Glutamatergic neuron (in vitro differentiated cells): ENCODE measurements around the gene IFNGR2. TPM values are rescaled to one million over a fixed set of nuclear protein-coding genes. Genes with fewer than 3 reads are reported as not detected.
"Not testable (repeated sequence)": the region's sequence is repeated elsewhere in the genome, so short reads cannot be mapped to it uniquely, and the experiment has no call there.

ENCODE experiments used
- DNase-seq: peaks from one replicate; pipeline ENCODE4 v3.0.0; 2022
- H3K27ac Mint-ChIP-seq: one replicate; pipeline ENCODE4 v1.8.0; 2020; ENCODE audit warnings: mild to moderate bottlenecking, mixed read lengths, inconsistent platforms; ENCODE audit not compliant: unreplicated experiment
- H3K27me3 Mint-ChIP-seq: one replicate; pipeline ENCODE4 v1.8.0; 2020; ENCODE audit warnings: mild to moderate bottlenecking, moderate library complexity, mixed read lengths, inconsistent platforms; ENCODE audit not compliant: unreplicated experiment
- H3K36me3 Mint-ChIP-seq: one replicate; pipeline ENCODE4 v1.8.0; 2020; ENCODE audit warnings: mild to moderate bottlenecking, mixed read lengths, inconsistent platforms; ENCODE audit not compliant: unreplicated experiment
- H3K4me1 Mint-ChIP-seq: one replicate; pipeline ENCODE4 v1.8.0; 2020; ENCODE audit warnings: mild to moderate bottlenecking, low read depth, mixed read lengths, inconsistent platforms; ENCODE audit not compliant: unreplicated experiment
- H3K4me3 Mint-ChIP-seq: one replicate; pipeline ENCODE4 v1.8.0; 2020; ENCODE audit warnings: mild to moderate bottlenecking, mixed read lengths, inconsistent platforms; ENCODE audit not compliant: unreplicated experiment
- H3K9me3 Mint-ChIP-seq: one replicate; pipeline ENCODE4 v1.8.0; 2020; ENCODE audit warnings: mild to moderate bottlenecking, moderate library complexity, mixed read lengths, inconsistent platforms; ENCODE audit not compliant: unreplicated experiment
- total RNA-seq: library from RNA; stranded (reverse); fragmentation: NEBNext Ultra II Directional; extraction: Animal tissue kit (Norgen Biotek cat#: 25700); gene quantifications from one replicate; pipeline ENCODE4 v1.2.1, GENCODE V29; 2021; ENCODE audit not compliant: unreplicated experiment
- TF ChIP-seq, protein P1 (sequence below): fragments of 200-600 bp; sonication (generic); IDR thresholded peaks from one replicate; pipeline ENCODE4 v1.5.0; 2021; ENCODE audit not compliant: partially characterized antibody, unreplicated experiment

IFNGR2 gene
- total RNA-seq, 1 donor from 2014 or later, result 9.6 TPM

GRCh38 chr21:33452362-33452761 is 49.1 kb downstream of the IFNGR2 start:
- Mint-ChIP-seq H3K27ac (no peak overlapping the region), H3K36me3 (peaks cover 9% of the 10 kb centered on the region), H3K9me3 (no peaks in the 10 kb centered on the region), H3K4me3 (no peak overlapping the region), H3K4me1 (no peaks in the 10 kb centered on the region), H3K27me3 (no peaks in the 10 kb centered on the region)
- no peak for DNase-seq
- TF ChIP-seq, protein P1, sequence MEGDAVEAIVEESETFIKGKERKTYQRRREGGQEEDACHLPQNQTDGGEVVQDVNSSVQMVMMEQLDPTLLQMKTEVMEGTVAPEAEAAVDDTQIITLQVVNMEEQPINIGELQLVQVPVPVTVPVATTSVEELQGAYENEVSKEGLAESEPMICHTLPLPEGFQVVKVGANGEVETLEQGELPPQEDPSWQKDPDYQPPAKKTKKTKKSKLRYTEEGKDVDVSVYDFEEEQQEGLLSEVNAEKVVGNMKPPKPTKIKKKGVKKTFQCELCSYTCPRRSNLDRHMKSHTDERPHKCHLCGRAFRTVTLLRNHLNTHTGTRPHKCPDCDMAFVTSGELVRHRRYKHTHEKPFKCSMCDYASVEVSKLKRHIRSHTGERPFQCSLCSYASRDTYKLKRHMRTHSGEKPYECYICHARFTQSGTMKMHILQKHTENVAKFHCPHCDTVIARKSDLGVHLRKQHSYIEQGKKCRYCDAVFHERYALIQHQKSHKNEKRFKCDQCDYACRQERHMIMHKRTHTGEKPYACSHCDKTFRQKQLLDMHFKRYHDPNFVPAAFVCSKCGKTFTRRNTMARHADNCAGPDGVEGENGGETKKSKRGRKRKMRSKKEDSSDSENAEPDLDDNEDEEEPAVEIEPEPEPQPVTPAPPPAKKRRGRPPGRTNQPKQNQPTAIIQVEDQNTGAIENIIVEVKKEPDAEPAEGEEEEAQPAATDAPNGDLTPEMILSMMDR, result no peak

DNA sequence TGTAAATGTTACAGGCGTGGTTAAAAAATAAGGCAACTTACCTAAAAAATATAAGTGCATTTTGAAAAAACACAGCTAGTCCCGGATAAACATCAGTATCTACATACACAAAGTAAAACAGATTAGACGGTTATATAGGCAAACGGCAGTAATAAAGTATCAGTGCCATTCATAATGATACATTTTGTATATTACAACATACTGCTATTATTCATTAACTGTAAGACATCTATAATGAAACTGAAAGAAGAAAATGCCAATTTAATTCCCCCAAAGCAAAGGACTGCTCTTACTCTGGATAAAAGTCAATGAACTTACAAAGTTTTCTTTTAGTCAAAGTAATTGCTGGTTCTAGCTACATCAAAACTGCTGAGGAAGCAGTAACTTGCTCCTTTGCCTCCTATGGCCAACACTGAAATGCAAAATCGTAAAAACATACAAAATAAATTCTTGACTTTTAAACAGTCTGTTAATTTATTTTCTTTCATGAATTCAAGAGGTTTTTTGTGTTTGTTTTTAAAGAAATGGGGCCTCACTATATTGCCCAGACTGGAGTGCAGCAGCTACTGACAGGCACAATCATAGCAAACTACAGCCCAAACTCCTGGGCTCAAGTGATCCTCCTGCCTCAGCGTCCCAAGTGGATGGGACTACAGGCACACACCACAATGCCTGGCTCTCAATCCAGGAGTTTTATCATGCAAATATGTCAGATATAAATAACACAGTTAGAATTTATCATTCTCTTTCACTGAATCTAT is 52.7 kb downstream of the IFNGR2 start:
- Mint-ChIP-seq H3K9me3 (no peaks in the 10 kb centered on the region), H3K4me3 (no peak overlapping the region), H3K27ac (no peak overlapping the region), H3K27me3 (no peaks in the 10 kb centered on the region), H3K4me1 (no peaks in the 10 kb centered on the region), H3K36me3 (peaks cover 9% of the 10 kb centered on the region)
- DNase-seq, result no peak
- TF ChIP-seq, protein P1, result no peak

DNA sequence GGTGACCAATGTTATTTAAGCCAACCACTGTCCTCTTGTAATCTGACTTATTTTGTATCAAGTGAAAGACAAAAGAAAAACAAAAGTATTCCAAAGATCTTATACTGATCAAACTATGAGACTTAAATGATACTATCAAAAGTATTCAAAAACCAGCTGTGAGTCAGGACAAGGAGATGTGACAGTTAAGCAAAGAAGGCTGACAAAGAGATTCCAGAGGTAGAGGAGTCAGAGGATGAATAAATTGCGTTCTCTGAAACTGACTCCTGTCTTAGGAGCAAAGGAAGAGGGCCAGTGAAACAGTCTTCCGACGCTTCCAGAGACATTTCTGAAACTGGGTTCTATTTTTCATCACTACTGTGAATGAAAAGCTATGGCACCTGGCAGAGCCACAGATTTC is 55.6 kb downstream of the IFNGR2 start:
- no peak overlapping the region for H3K27ac Mint-ChIP-seq
- H3K9me3 Mint-ChIP-seq, result no peaks in the 10 kb centered on the region
- H3K36me3 Mint-ChIP-seq, result no peaks in the 10 kb centered on the region
- H3K4me1 Mint-ChIP-seq, result no peaks in the 10 kb centered on the region
- TF ChIP-seq, protein P1, result no peak
- DNase-seq, result no peak
- H3K4me3 Mint-ChIP-seq, result no peak overlapping the region
- H3K27me3 Mint-ChIP-seq, result no peaks in the 10 kb centered on the region

GRCh38 chr21:33461538-33462250 is 58.5 kb downstream of the IFNGR2 start:
- H3K4me1 Mint-ChIP-seq, result no peaks in the 10 kb centered on the region
- no peak for DNase-seq
- TF ChIP-seq, protein P1, result no peak
- no peaks in the 10 kb centered on the region for H3K9me3 Mint-ChIP-seq
- no peak overlapping the region for H3K27ac Mint-ChIP-seq
- no peak overlapping the region for H3K4me3 Mint-ChIP-seq
- no peaks in the 10 kb centered on the region for H3K27me3 Mint-ChIP-seq
- H3K36me3 Mint-ChIP-seq, result no peaks in the 10 kb centered on the region

DNA sequence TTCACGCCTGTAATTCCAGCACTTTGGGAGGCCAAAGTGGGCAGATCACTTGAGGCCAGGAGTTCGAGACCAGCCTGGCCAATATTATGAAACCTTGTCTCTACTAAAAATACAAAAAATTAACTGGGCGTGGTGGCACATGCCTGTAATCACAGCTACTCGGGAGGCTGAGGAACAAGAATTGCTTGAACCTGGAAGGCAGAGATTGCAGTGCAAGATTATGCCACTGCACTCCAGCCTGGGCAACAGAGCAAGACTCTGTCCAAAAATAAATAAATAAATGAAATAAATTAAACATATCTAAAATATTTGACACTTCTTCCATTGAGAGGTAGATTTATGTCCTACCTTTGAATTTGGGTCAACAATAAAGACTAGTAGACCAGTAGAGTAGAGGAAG is 66.0 kb downstream of the IFNGR2 start:
- not testable (repeated sequence) for H3K27ac Mint-ChIP-seq, H3K27me3 Mint-ChIP-seq, H3K4me1 Mint-ChIP-seq, H3K9me3 Mint-ChIP-seq, H3K4me3 Mint-ChIP-seq, DNase-seq, H3K36me3 Mint-ChIP-seq
